HCT116 (cell line): Measurements from ENCODE around the gene GOLPH3L. TPM values are rescaled to one million over a fixed set of nuclear protein-coding genes. Genes with fewer than 3 reads are reported as not detected.

Experiments
- ATAC-seq: fragments of 200-7000 bp; cut with Tn5 transposase; 2 replicates; pipeline ENCODE4 v1.9.1; 2020; ENCODE audit warnings: mild to moderate bottlenecking, moderate library complexity
- BruUV-seq: library from RNA; stranded (reverse); fragments of 400-500 nt; replicated peaks from 2 replicates; lab custom pipeline; 2021; lab: Mats Ljungman, UMichigan
- CTCF ChIA-PET: fragments of 300-600 bp; sonication (Branson Sonifier 250); formaldehyde crosslinking; loops from one replicate; lab custom pipeline; 2021; ENCODE audit warnings: antibody characterized with exemption; lab: Charles Lee
- POLR2A ChIA-PET: fragments of 300-600, 350-600 bp; sonication (Branson Sonifier 250); formaldehyde crosslinking; loops from one replicate; lab custom pipeline; 2021; ENCODE audit warnings: antibody characterized with exemption; lab: Charles Lee
- RAD21 ChIA-PET, 2 experiments: fragments of 300-600 bp; sonication (Branson Sonifier 250); formaldehyde crosslinking; loops; one replicate each; lab custom pipeline; 2023; ENCODE audit warnings: low total read pairs in 2 of 2; ENCODE audit not compliant: uncharacterized antibody in 2 of 2, unreplicated experiment in 2 of 2, low non-redundant PET in 1 of 2; lab: Charles Lee
- DNase-seq: peaks from one replicate; pipeline ENCODE4 v3.0.0-alpha.2; 2010; ENCODE audit warnings: low read depth, low spot score
- H2AFZ ChIP-seq: fragments of 200-600 bp; shearing (Covaris generic), sonication (generic); 2 replicates; pipeline ENCODE4 v1.6.1; 2017; ENCODE audit warnings: low read depth, mixed run types, mixed read lengths, antibody characterized with exemption, low read length; ENCODE audit not compliant: poor library complexity, severe bottlenecking
- H3K27ac ChIP-seq: 2 replicates; pipeline ENCODE4 v1.5.1; 2012; ENCODE audit warnings: low read depth, low read length
- H3K27me3 ChIP-seq: fragments of 200-600 bp; sonication (generic); 2 replicates; pipeline ENCODE4 v1.6.1; 2016; ENCODE audit warnings: mixed run types, low read length, mixed read lengths; ENCODE audit not compliant: insufficient read depth
- H3K36me3 ChIP-seq, 2 experiments: fragments of 200-500 bp in 1 of 2; fragments of 200-600 bp in 1 of 2; sonication (Bioruptor generic) in 1 of 2; sonication (generic) in 1 of 2; 2 replicates each; pipeline versions ENCODE4 v1.5.1 to v1.6.1; 2014 to 2016; ENCODE audit warnings: low read length in 2 of 2, inconsistent platforms in 1 of 2, mixed read lengths in 1 of 2, mixed run types in 1 of 2; ENCODE audit not compliant: insufficient read depth in 2 of 2, control insufficient read depth in 1 of 2
- H3K4me1 ChIP-seq, 2 experiments: fragments of 200-600 bp in 1 of 2; sonication (generic) in 1 of 2; 2 replicates each; pipeline versions ENCODE4 v1.5.1 to v1.6.1; 2012 to 2017; ENCODE audit warnings: low read length in 2 of 2, inconsistent platforms in 1 of 2, mild to moderate bottlenecking in 1 of 2, mixed read lengths in 1 of 2, mixed run types in 1 of 2, moderate library complexity in 1 of 2; ENCODE audit not compliant: insufficient read depth in 2 of 2, control insufficient read depth in 1 of 2
- H3K4me2 ChIP-seq: fragments of 200-600 bp; sonication (generic); 2 replicates; pipeline ENCODE4 v1.6.1; 2017; ENCODE audit warnings: mixed run types, low read length, mixed read lengths
- H3K4me3 ChIP-seq, 2 experiments: fragments of 200-600 bp in 1 of 2; sonication (generic) in 1 of 2; replicated peaks in 1 of 2; 2 replicates each; pipeline ENCODE4 v1.5.1; 2011 to 2016; ENCODE audit warnings: low read length in 2 of 2, control low read depth in 1 of 2, low read depth in 1 of 2, mild to moderate bottlenecking in 1 of 2, mixed read lengths in 1 of 2, mixed run types in 1 of 2
- H3K79me2 ChIP-seq: fragments of 200-600 bp; sonication (generic); 2 replicates; pipeline ENCODE4 v1.6.1; 2017; ENCODE audit warnings: mild to moderate bottlenecking, mixed run types, low read length, moderate library complexity, mixed read lengths; ENCODE audit not compliant: insufficient read depth
- H3K9ac ChIP-seq: fragments of 200-600 bp; sonication (generic); 2 replicates; pipeline ENCODE4 v1.6.1; 2016; ENCODE audit warnings: low read length, mixed read lengths
- H3K9me2 ChIP-seq: fragments of 200-600 bp; sonication (generic), shearing (Covaris generic); 2 replicates; pipeline ENCODE4 v1.6.1; 2017; ENCODE audit warnings: mixed run types, mild to moderate bottlenecking, moderate library complexity; ENCODE audit not compliant: insufficient read depth
- H3K9me3 ChIP-seq, 2 experiments: fragments of 200-500 bp in 1 of 2; fragments of 200-600 bp in 1 of 2; sonication (Bioruptor generic) in 1 of 2; sonication (generic) in 1 of 2; 2 replicates each; pipeline ENCODE4 v1.6.1; 2014 to 2017; ENCODE audit warnings: low read length in 2 of 2, mixed read lengths in 2 of 2, inconsistent platforms in 1 of 2, low read depth in 1 of 2, mild to moderate bottlenecking in 1 of 2, mixed run types in 1 of 2, moderate library complexity in 1 of 2; ENCODE audit not compliant: control insufficient read depth in 1 of 2, insufficient read depth in 1 of 2
- H4K20me1 ChIP-seq: fragments of 200-600 bp; sonication (generic), shearing (Covaris generic); 2 replicates; pipeline ENCODE4 v1.6.1; 2017; ENCODE audit warnings: mixed run types, mild to moderate bottlenecking, moderate library complexity; ENCODE audit not compliant: insufficient read depth
- CBX3 ChIP-seq: IDR thresholded peaks from 2 replicates; pipeline ENCODE4 v1.6.1; 2012; ENCODE audit warnings: low read depth
- EZH2phosphoT487 ChIP-seq: fragments of 200-600 bp; IDR thresholded peaks from 2 replicates; pipeline ENCODE4 v1.6.1; 2018; ENCODE audit warnings: antibody characterized with exemption, borderline replicate concordance
- FOSL1 ChIP-seq: IDR thresholded peaks from 2 replicates; pipeline ENCODE4 v1.6.1; 2012; ENCODE audit warnings: low read depth
- JUND ChIP-seq: IDR thresholded peaks from 2 replicates; pipeline ENCODE4 v1.6.1; 2012
- SIN3A ChIP-seq: IDR thresholded peaks from 2 replicates; pipeline ENCODE4 v1.6.1; 2012; ENCODE audit warnings: low read depth
- SP1 ChIP-seq: IDR thresholded peaks from 2 replicates; pipeline ENCODE4 v1.6.1; 2012; ENCODE audit warnings: low read depth
- SRF ChIP-seq: IDR thresholded peaks from 2 replicates; pipeline ENCODE4 v1.6.1; 2012; ENCODE audit warnings: low read depth
- TCF7L2 ChIP-seq: IDR thresholded peaks from 2 replicates; pipeline ENCODE4 v1.7.0; 2011; ENCODE audit warnings: borderline replicate concordance, inconsistent platforms; ENCODE audit not compliant: insufficient read depth, insufficient read length; ENCODE audit errors: extremely low read depth
- ZFX ChIP-seq: fragments of 450-650 bp; IDR thresholded peaks from 2 replicates; pipeline ENCODE4 v1.6.1; 2017
- intact Hi-C: fragments of 100-400 bp; cut with micrococcal nuclease; formaldehyde crosslinking; loops from 2 replicates; pipeline ENCODE4 v1.10.0; 2022
- total RNA-seq: library from RNA; stranded (reverse); gene quantifications from one replicate; pipeline ENCODE4 v1.2.1, GENCODE V29; 2021; ENCODE audit not compliant: unreplicated experiment
- TF ChIP-seq, protein P1 (sequence below): IDR thresholded peaks from 2 replicates; pipeline ENCODE4 v1.6.1; 2012
- TF ChIP-seq, protein P2 (sequence below): IDR thresholded peaks from 2 replicates; pipeline ENCODE4 v1.6.1; 2012
- TF ChIP-seq, protein P3 (sequence below), 3 experiments: fragments of 200-600 bp in 1 of 3; sonication (generic) in 1 of 3; IDR thresholded peaks in 2 of 3; conservative IDR thresholded peaks in 1 of 3; 2 replicates each; pipeline ENCODE4 v1.5.1; 2012 to 2017; ENCODE audit warnings: low read depth in 2 of 3, low read length in 2 of 3, antibody characterized with exemption in 1 of 3, borderline replicate concordance in 1 of 3, control low read depth in 1 of 3, mild to moderate bottlenecking in 1 of 3, mixed read lengths in 1 of 3, mixed run types in 1 of 3, moderate library complexity in 1 of 3; ENCODE audit not compliant: insufficient read depth in 1 of 3
- TF ChIP-seq, protein P4 (sequence below): IDR thresholded peaks from 2 replicates; pipeline ENCODE4 v1.6.1; 2012; ENCODE audit warnings: low read depth

The GOLPH3L gene
- total RNA-seq, 1 experiment from 2014 or later, result 28.0 TPM

DNA sequence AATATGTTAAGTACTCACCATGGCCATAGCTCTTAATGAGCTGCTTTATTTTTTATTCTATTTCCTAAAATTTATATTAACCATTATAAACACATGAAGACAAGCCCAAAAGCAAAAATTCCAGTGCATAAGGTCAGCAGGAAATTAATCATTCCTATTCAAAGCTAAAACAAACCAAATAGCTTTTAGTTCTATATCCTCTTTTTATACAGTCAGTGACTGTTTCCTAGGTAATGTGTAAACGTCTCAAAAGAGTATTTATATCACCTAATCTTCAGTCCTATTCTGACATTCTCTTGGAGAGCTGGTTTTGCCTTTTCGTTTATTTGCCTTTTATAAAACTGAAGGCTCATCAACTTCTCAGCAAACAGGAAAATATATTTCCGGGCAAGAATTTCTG is 4.2 kb downstream of the GOLPH3L start:
- Histone ChIP-seq H3K4me1 (peaks cover 2 to 8% of the 10 kb centered on the region in 2 experiments; a peak in 3 of 4 replicates), H4K20me1 (no peaks in the 10 kb centered on the region), H2AFZ (no peak overlapping the region)
- BruUV-seq, result no TSS peak
- RAD21 ChIA-PET, result interaction anchor here in 1 of 2 experiments (0.6 kb wide), 1 partner anchor 114 kb away, joined by 4 read pairs; no protein-coding TSS in a partner anchor
- no peak for TF ChIP-seq TCF7L2
- no peak for TF ChIP-seq CBX3
- no peak for TF ChIP-seq SRF
- TF ChIP-seq, protein P1, sequence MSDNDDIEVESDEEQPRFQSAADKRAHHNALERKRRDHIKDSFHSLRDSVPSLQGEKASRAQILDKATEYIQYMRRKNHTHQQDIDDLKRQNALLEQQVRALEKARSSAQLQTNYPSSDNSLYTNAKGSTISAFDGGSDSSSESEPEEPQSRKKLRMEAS, result no peak
- no peak for TF ChIP-seq SP1
- TF ChIP-seq, protein P2, sequence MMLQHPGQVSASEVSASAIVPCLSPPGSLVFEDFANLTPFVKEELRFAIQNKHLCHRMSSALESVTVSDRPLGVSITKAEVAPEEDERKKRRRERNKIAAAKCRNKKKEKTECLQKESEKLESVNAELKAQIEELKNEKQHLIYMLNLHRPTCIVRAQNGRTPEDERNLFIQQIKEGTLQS, result no peak
- TF ChIP-seq FOSL1, result no peak
- TF ChIP-seq, protein P3, sequence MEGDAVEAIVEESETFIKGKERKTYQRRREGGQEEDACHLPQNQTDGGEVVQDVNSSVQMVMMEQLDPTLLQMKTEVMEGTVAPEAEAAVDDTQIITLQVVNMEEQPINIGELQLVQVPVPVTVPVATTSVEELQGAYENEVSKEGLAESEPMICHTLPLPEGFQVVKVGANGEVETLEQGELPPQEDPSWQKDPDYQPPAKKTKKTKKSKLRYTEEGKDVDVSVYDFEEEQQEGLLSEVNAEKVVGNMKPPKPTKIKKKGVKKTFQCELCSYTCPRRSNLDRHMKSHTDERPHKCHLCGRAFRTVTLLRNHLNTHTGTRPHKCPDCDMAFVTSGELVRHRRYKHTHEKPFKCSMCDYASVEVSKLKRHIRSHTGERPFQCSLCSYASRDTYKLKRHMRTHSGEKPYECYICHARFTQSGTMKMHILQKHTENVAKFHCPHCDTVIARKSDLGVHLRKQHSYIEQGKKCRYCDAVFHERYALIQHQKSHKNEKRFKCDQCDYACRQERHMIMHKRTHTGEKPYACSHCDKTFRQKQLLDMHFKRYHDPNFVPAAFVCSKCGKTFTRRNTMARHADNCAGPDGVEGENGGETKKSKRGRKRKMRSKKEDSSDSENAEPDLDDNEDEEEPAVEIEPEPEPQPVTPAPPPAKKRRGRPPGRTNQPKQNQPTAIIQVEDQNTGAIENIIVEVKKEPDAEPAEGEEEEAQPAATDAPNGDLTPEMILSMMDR (IDR thresholded peaks at IDR 0.05 in 2 of 3, conservative IDR thresholded peaks at IDR 0.05 in 1 of 3; ENCODE audit: borderline replicate concordance in 1 of 3, insufficient read depth in 1 of 3, low read depth in 2 of 3, low read length in 2 of 3), result no peak
- TF ChIP-seq ZFX, result no peak
- TF ChIP-seq JUND, result no peak
- TF ChIP-seq EZH2phosphoT487, result no peak
- TF ChIP-seq, protein P4, sequence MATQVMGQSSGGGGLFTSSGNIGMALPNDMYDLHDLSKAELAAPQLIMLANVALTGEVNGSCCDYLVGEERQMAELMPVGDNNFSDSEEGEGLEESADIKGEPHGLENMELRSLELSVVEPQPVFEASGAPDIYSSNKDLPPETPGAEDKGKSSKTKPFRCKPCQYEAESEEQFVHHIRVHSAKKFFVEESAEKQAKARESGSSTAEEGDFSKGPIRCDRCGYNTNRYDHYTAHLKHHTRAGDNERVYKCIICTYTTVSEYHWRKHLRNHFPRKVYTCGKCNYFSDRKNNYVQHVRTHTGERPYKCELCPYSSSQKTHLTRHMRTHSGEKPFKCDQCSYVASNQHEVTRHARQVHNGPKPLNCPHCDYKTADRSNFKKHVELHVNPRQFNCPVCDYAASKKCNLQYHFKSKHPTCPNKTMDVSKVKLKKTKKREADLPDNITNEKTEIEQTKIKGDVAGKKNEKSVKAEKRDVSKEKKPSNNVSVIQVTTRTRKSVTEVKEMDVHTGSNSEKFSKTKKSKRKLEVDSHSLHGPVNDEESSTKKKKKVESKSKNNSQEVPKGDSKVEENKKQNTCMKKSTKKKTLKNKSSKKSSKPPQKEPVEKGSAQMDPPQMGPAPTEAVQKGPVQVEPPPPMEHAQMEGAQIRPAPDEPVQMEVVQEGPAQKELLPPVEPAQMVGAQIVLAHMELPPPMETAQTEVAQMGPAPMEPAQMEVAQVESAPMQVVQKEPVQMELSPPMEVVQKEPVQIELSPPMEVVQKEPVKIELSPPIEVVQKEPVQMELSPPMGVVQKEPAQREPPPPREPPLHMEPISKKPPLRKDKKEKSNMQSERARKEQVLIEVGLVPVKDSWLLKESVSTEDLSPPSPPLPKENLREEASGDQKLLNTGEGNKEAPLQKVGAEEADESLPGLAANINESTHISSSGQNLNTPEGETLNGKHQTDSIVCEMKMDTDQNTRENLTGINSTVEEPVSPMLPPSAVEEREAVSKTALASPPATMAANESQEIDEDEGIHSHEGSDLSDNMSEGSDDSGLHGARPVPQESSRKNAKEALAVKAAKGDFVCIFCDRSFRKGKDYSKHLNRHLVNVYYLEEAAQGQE, result no peak
- no peak for TF ChIP-seq SIN3A
- TF ChIP-seq, all 23 proteins: peak for 0
- no peak overlapping the region for H3K4me3 ChIP-seq
- peaks cover 9% of the 10 kb centered on the region for H3K79me2 ChIP-seq
- H3K36me3 ChIP-seq, result peaks cover 4 to 18% of the 10 kb centered on the region in 2 experiments; a peak in 2 of 4 replicates
- H3K9ac ChIP-seq, result no peak overlapping the region
- no peak overlapping the region for H3K4me2 ChIP-seq
- no peaks in the 10 kb centered on the region for H3K9me3 ChIP-seq
- DNase-seq (no peak), ATAC-seq (no peak)
- intact Hi-C loops, result loop anchor here (10.0 kb wide), 1 partner anchor 128 kb away; no protein-coding TSS in a partner anchor
- H3K9me2 ChIP-seq, result no peaks in the 10 kb centered on the region
- H3K27me3 ChIP-seq, result no peaks in the 10 kb centered on the region
- ChIA-PET CTCF (no interaction called here), POLR2A (interaction anchor here (1.0 kb wide), 1 partner anchor 114 kb away, joined by 3 read pairs; no protein-coding TSS in a partner anchor)
- H3K27ac ChIP-seq, result no peak overlapping the region
